HEK293 (cell line): Measurements from ENCODE around the gene PLCG2.

Experiments
- CTCF ChIA-PET: fragments of 350-600 bp; formaldehyde crosslinking; extraction: SDS; loops from one replicate; lab custom pipeline; 2021; ENCODE audit warnings: antibody characterized with exemption; lab: Yijun Ruan, JAX
- POLR2A ChIA-PET: fragments of 300-600 bp; formaldehyde crosslinking; extraction: SDS; loops from one replicate; lab custom pipeline; 2020; ENCODE audit warnings: antibody characterized with exemption, inconsistent platforms; lab: Yijun Ruan, JAX
- H3K27ac ChIP-seq: fragments of 200-500 bp; sonication (Bioruptor generic); 2 replicates; pipeline ENCODE4 v1.5.1; 2014; ENCODE audit warnings: low read depth, low read length, control low read depth, inconsistent platforms; ENCODE audit errors: extremely low read depth
- H3K36me3 ChIP-seq, 2 experiments: fragments of 200-500 bp in 1 of 2; sonication (Bioruptor generic) in 1 of 2; 1 replicate in 1 of 2; 2 replicates in 1 of 2; pipeline ENCODE4 v1.5.1; 2014 to 2017; ENCODE audit warnings: inconsistent platforms in 2 of 2, low read length in 2 of 2; ENCODE audit not compliant: control insufficient read depth in 2 of 2, insufficient read depth in 1 of 2
- H3K4me1 ChIP-seq: fragments of 200-500 bp; sonication (Bioruptor generic); 2 replicates; pipeline ENCODE4 v1.5.1; 2014; ENCODE audit warnings: mild to moderate bottlenecking, low read length, inconsistent platforms; ENCODE audit not compliant: control insufficient read depth, insufficient read depth
- H3K4me3 ChIP-seq: 2 replicates; pipeline ENCODE4 v1.5.1; 2011; ENCODE audit warnings: low read depth, mild to moderate bottlenecking, control low read depth, low read length, moderate library complexity
- H3K9me3 ChIP-seq: fragments of 200-500 bp; sonication (Bioruptor generic); 2 replicates; pipeline ENCODE4 v1.5.1; 2014; ENCODE audit warnings: low read depth, low read length, inconsistent platforms; ENCODE audit not compliant: control insufficient read depth, insufficient read depth
- BCL11A ChIP-seq: fragments of 450-650 bp; formaldehyde crosslinking; IDR thresholded peaks from 2 replicates; pipeline ENCODE4 v1.5.1; 2016; ENCODE audit warnings: low read depth, missing biosample characterization, missing genetic modification characterization
- FEZF1 ChIP-seq: fragments of 450-650 bp; formaldehyde crosslinking; IDR thresholded peaks from 2 replicates; pipeline ENCODE4 v1.5.1; 2016; ENCODE audit warnings: missing biosample characterization, missing genetic modification characterization
- KLF10 ChIP-seq: fragments of 450-650 bp; IDR thresholded peaks from 2 replicates; pipeline ENCODE4 v1.5.1; 2018; ENCODE audit warnings: missing biosample characterization, mild to moderate bottlenecking, missing genetic modification characterization
- KLF8 ChIP-seq: fragments of 450-650 bp; formaldehyde crosslinking; IDR thresholded peaks from 2 replicates; pipeline ENCODE4 v1.5.1; 2016; ENCODE audit warnings: missing biosample characterization, missing genetic modification characterization
- PRDM1 ChIP-seq: fragments of 450-650 bp; formaldehyde crosslinking; IDR thresholded peaks from 2 replicates; pipeline ENCODE4; 2016; ENCODE audit warnings: missing biosample characterization, missing genetic modification characterization
- REPIN1 ChIP-seq: fragments of 450-650 bp; formaldehyde crosslinking; IDR thresholded peaks from 2 replicates; pipeline ENCODE4 v1.5.1; 2017; ENCODE audit warnings: missing biosample characterization, missing genetic modification characterization, low read depth
- SCRT1 ChIP-seq: fragments of 450-650 bp; formaldehyde crosslinking; IDR thresholded peaks from 2 replicates; pipeline ENCODE4 v1.5.1; 2016; ENCODE audit warnings: missing biosample characterization, missing genetic modification characterization, borderline replicate concordance
- SP2 ChIP-seq: fragments of 450-650 bp; formaldehyde crosslinking; IDR thresholded peaks from 2 replicates; pipeline ENCODE4 v1.5.1; 2016; ENCODE audit warnings: missing biosample characterization, missing genetic modification characterization
- TRIM28 ChIP-seq: IDR thresholded peaks from 2 replicates; pipeline ENCODE4 v1.6.1; 2011; ENCODE audit warnings: low read length, control low read depth, borderline replicate concordance
- ZBTB6 ChIP-seq: fragments of 450-650 bp; formaldehyde crosslinking; IDR thresholded peaks from 2 replicates; pipeline ENCODE4 v1.5.1; 2017; ENCODE audit warnings: missing biosample characterization, missing genetic modification characterization
- ZBTB8A ChIP-seq: fragments of 450-650 bp; formaldehyde crosslinking; IDR thresholded peaks from 2 replicates; pipeline ENCODE4 v1.5.1; 2016; ENCODE audit warnings: missing biosample characterization, missing genetic modification characterization
- ZNF214 ChIP-seq: fragments of 450-650 bp; formaldehyde crosslinking; IDR thresholded peaks from 2 replicates; pipeline ENCODE4 v1.5.1; 2017; ENCODE audit warnings: missing biosample characterization, mild to moderate bottlenecking, missing genetic modification characterization, borderline replicate concordance
- ZNF366 ChIP-seq: fragments of 450-650 bp; formaldehyde crosslinking; conservative IDR thresholded peaks from 2 replicates; pipeline ENCODE4 v1.5.1; 2016; ENCODE audit warnings: missing biosample characterization, missing genetic modification characterization
- ZNF37A ChIP-seq: fragments of 450-650 bp; IDR thresholded peaks from 2 replicates; pipeline ENCODE4 v1.5.1; 2018; ENCODE audit warnings: missing biosample characterization, missing genetic modification characterization
- ZNF423 ChIP-seq: fragments of 450-650 bp; formaldehyde crosslinking; IDR thresholded peaks from 2 replicates; pipeline ENCODE4 v1.5.1; 2016; ENCODE audit warnings: missing biosample characterization, missing genetic modification characterization
- ZNF776 ChIP-seq: fragments of 450-650 bp; formaldehyde crosslinking; IDR thresholded peaks from 2 replicates; pipeline ENCODE4 v1.5.0; 2017; ENCODE audit warnings: missing biosample characterization, missing genetic modification characterization, borderline replicate concordance
- ZNF791 ChIP-seq: fragments of 450-650 bp; formaldehyde crosslinking; IDR thresholded peaks from 2 replicates; pipeline ENCODE4 v1.5.1; 2016; ENCODE audit warnings: missing biosample characterization, missing genetic modification characterization
- ZNF830 ChIP-seq: fragments of 450-650 bp; IDR thresholded peaks from 2 replicates; pipeline ENCODE4 v1.5.0; 2018; ENCODE audit warnings: missing biosample characterization, missing genetic modification characterization, low read depth, mild to moderate bottlenecking, moderate library complexity
- ZSCAN4 ChIP-seq: fragments of 450-650 bp; formaldehyde crosslinking; IDR thresholded peaks from 2 replicates; pipeline ENCODE4 v1.5.1; 2017; ENCODE audit warnings: missing biosample characterization, missing genetic modification characterization
- TF ChIP-seq, protein P1 (sequence below): fragments of 450-650 bp; formaldehyde crosslinking; conservative IDR thresholded peaks from 2 replicates; pipeline ENCODE4 v1.5.1; 2016; ENCODE audit warnings: low read depth, missing biosample characterization, missing genetic modification characterization
- TF ChIP-seq, protein P2 (sequence below): fragments of 450-650 bp; formaldehyde crosslinking; IDR thresholded peaks from 2 replicates; pipeline ENCODE4 v1.5.1; 2016; ENCODE audit warnings: missing biosample characterization, missing genetic modification characterization

PLCG2 gene

GRCh38 chr16:81823111-81823510 lies 44.0 kb downstream of the PLCG2 start (continued):
- TF ChIP-seq, protein P1, sequence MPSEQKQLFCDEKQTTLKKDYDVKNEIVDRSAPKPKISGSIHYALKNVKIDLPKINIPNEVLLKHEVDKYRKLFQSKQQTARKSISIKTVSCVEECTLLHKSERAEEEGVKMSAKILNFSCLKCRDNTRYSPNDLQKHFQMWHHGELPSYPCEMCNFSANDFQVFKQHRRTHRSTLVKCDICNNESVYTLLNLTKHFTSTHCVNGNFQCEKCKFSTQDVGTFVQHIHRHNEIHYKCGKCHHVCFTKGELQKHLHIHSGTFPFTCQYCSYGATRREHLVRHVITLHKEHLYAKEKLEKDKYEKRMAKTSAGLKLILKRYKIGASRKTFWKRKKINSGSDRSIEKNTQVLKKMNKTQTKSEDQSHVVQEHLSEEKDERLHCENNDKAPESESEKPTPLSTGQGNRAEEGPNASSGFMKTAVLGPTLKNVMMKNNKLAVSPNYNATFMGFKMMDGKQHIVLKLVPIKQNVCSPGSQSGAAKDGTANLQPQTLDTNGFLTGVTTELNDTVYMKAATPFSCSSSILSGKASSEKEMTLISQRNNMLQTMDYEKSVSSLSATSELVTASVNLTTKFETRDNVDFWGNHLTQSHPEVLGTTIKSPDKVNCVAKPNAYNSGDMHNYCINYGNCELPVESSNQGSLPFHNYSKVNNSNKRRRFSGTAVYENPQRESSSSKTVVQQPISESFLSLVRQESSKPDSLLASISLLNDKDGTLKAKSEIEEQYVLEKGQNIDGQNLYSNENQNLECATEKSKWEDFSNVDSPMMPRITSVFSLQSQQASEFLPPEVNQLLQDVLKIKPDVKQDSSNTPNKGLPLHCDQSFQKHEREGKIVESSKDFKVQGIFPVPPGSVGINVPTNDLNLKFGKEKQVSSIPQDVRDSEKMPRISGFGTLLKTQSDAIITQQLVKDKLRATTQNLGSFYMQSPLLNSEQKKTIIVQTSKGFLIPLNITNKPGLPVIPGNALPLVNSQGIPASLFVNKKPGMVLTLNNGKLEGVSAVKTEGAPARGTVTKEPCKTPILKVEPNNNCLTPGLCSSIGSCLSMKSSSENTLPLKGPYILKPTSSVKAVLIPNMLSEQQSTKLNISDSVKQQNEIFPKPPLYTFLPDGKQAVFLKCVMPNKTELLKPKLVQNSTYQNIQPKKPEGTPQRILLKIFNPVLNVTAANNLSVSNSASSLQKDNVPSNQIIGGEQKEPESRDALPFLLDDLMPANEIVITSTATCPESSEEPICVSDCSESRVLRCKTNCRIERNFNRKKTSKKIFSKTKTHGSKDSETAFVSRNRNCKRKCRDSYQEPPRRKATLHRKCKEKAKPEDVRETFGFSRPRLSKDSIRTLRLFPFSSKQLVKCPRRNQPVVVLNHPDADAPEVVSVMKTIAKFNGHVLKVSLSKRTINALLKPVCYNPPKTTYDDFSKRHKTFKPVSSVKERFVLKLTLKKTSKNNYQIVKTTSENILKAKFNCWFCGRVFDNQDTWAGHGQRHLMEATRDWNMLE (tag by site-specific recombination): no peak
- TF ChIP-seq PRDM1: no peak
- TF ChIP-seq KLF10: no peak
- no peak for TF ChIP-seq KLF8 (tag by site-specific recombination)
- TF ChIP-seq ZNF423: no peak
- TF ChIP-seq BCL11A (tag by site-specific recombination): no peak
- TF ChIP-seq ZNF830 (tag by site-specific recombination): no peak

GRCh38 chr16:81823734-81824133 lies 44.6 kb downstream of the PLCG2 start:
- POLR2A ChIA-PET: no interaction called here
- Histone ChIP-seq H3K9me3 (no peaks in the 10 kb centered on the region), H3K27ac (no peak overlapping the region), H3K4me3 (no peak overlapping the region), H3K36me3 (no peaks in the 10 kb centered on the region; a peak in 1 of 3 replicates), H3K4me1 (no peaks in the 10 kb centered on the region)
- CTCF ChIA-PET: no interaction called here
- TF ChIP-seq TRIM28: no peak
- TF ChIP-seq, protein P2, sequence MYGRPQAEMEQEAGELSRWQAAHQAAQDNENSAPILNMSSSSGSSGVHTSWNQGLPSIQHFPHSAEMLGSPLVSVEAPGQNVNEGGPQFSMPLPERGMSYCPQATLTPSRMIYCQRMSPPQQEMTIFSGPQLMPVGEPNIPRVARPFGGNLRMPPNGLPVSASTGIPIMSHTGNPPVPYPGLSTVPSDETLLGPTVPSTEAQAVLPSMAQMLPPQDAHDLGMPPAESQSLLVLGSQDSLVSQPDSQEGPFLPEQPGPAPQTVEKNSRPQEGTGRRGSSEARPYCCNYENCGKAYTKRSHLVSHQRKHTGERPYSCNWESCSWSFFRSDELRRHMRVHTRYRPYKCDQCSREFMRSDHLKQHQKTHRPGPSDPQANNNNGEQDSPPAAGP (tag by site-specific recombination): no peak
- no peak for TF ChIP-seq ZNF776
- TF ChIP-seq, protein P1 (tag by site-specific recombination): no peak
- no peak for TF ChIP-seq SCRT1 (tag by site-specific recombination)
- TF ChIP-seq SP2 (tag by site-specific recombination): no peak
- no peak for TF ChIP-seq ZNF214
- no peak for TF ChIP-seq ZNF37A
- TF ChIP-seq PRDM1: peak; percentile 96
- no peak for TF ChIP-seq FEZF1 (tag by site-specific recombination)
- no peak for TF ChIP-seq ZBTB6 (tag by site-specific recombination)
- peak; percentile 77 for TF ChIP-seq ZNF366 (tag by site-specific recombination)
- no peak for TF ChIP-seq REPIN1 (tag by site-specific recombination)
- no peak for TF ChIP-seq ZSCAN4
- TF ChIP-seq ZNF791: no peak
- TF ChIP-seq ZBTB8A (tag by site-specific recombination): no peak
